Vagina (tissue), 2 donors: ENCODE measurements around the gene KLHDC2. TPM values are rescaled to one million over a fixed set of nuclear protein-coding genes. Genes with fewer than 3 reads are reported as not detected.
"Not testable (repeated sequence)": the region's sequence is repeated elsewhere in the genome, so short reads cannot be mapped to it uniquely, and the experiment has no call there.

Experiments used
- DNase-seq, 2 donors: peaks; one replicate each; pipeline ENCODE4 v3.0.0-alpha.2; 2017; ENCODE audit errors: extremely low spot score in 2 of 2
- H3K27ac ChIP-seq: fragments of 200-600 bp; sonication (generic); one replicate; pipeline ENCODE4 v1.5.1; 2019
- H3K27me3 ChIP-seq: fragments of 200-600 bp; sonication (generic); one replicate; pipeline ENCODE4 v1.5.1; 2019
- H3K36me3 ChIP-seq, 2 donors: fragments of 200-600 bp; sonication (generic); one replicate each; pipeline ENCODE4 v1.5.1; 2017 to 2019
- H3K4me1 ChIP-seq: fragments of 200-600 bp; sonication (generic); one replicate; pipeline ENCODE4 v1.5.1; 2019
- H3K4me3 ChIP-seq, 2 donors: fragments of 200-600 bp; sonication (generic); 1 replicate in 1 of 2; 2 replicates in 1 of 2; pipeline ENCODE4 v1.5.1; 2016 to 2019
- H3K9me3 ChIP-seq: fragments of 200-600 bp; sonication (generic); one replicate; pipeline ENCODE4 v1.5.1; 2019
- POLR2A ChIP-seq, 2 donors: fragments of 450-650 bp; IDR thresholded peaks; one replicate each; pipeline ENCODE4 v1.6.1; 2017; ENCODE audit warnings: antibody characterized with exemption in 2 of 2, mild to moderate bottlenecking in 2 of 2, moderate library complexity in 2 of 2
- POLR2AphosphoS5 ChIP-seq, 2 donors: sonication (generic); formaldehyde crosslinking; IDR thresholded peaks; one replicate each; pipeline ENCODE4 v1.9.0; 2017; ENCODE audit warnings: antibody characterized with exemption in 2 of 2, mild to moderate bottlenecking in 2 of 2, low read depth in 1 of 2; ENCODE audit not compliant: insufficient read depth in 1 of 2
- intact Hi-C: fragments of 100-400 bp; cut with DNase I; formaldehyde crosslinking; loops from one replicate; pipeline ENCODE4 v1.15.1; 2023
- total RNA-seq: library from RNA; depleted of rRNA; stranded (reverse); fragments of >200 nt; gene quantifications from one replicate; pipeline ENCODE4 v1.2.3, GENCODE V29; 2016
- TF ChIP-seq, protein P1 (sequence below), 3 experiments: fragments of 450-650 bp in 2 of 3; fragments of 200-600 bp in 1 of 3; sonication (generic) in 1 of 3; IDR thresholded peaks; one replicate each; pipeline ENCODE4 v1.5.1; 2017 to 2019; ENCODE audit warnings: antibody characterized with exemption in 3 of 3, mild to moderate bottlenecking in 2 of 3, moderate library complexity in 2 of 3

The KLHDC2 gene
- total RNA-seq, 1 donor from 2014 or later, result 77.8 TPM

DNA sequence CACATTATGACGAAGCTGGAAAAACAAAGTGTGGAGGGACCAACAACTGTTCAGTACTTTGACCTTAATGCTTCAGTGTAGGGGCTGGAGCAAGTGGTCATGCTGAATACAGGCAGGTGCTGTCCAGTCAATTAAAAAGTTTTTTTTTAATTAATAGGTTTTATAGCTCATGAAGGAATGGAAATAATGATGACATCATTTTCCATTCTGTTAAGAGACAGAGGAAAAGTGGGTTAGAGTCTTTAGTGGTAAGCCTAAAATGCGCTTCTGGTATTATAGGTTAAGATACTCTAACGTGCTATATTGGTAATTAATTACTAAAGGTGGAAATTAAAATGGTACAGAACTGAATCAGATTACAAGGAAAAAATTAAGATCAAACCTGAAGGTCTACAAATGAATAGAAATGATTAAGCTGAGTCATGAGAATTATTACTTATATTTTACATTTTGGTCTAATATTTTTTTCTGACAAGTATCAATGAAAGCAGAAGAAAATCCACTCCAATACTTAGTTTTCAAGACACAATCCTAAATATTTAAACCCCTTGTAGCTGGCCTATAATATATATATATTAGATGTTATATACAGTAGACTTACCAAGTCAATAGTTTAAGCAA lies 15.6 kb downstream of the KLHDC2 start:
- Histone ChIP-seq H3K4me1 (no peaks in the 10 kb centered on the region), H3K9me3 (no peaks in the 10 kb centered on the region), H3K27ac (no peak overlapping the region), H3K27me3 (no peaks in the 10 kb centered on the region), H3K36me3 (peaks cover 9 to 98% of the 10 kb centered on the region in 2 donors), H3K4me3 (no peak overlapping the region)
- no peak for DNase-seq
- TF ChIP-seq, protein P1, sequence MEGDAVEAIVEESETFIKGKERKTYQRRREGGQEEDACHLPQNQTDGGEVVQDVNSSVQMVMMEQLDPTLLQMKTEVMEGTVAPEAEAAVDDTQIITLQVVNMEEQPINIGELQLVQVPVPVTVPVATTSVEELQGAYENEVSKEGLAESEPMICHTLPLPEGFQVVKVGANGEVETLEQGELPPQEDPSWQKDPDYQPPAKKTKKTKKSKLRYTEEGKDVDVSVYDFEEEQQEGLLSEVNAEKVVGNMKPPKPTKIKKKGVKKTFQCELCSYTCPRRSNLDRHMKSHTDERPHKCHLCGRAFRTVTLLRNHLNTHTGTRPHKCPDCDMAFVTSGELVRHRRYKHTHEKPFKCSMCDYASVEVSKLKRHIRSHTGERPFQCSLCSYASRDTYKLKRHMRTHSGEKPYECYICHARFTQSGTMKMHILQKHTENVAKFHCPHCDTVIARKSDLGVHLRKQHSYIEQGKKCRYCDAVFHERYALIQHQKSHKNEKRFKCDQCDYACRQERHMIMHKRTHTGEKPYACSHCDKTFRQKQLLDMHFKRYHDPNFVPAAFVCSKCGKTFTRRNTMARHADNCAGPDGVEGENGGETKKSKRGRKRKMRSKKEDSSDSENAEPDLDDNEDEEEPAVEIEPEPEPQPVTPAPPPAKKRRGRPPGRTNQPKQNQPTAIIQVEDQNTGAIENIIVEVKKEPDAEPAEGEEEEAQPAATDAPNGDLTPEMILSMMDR (IDR thresholded peaks at IDR 0.05), result no peak
- intact Hi-C loops, result no loop called here

DNA sequence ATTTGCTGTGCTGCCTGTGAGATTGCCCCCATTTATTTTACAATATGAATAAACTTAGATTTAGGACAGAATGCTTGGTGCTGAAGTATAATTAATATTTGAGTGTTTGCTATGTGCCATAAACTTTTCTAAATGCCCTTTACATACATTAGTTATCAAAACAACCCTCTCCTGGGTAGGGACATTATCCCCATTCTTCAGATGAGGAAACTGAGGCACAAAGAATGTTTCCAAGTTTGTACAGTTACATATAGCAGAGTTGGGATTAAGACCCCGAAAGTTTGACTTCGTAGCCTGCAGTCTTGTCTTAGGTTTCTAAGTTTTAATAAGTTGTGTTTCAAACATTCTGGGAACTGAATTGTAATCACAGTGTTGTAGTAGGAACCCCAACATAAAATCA lies 18.4 kb downstream of the KLHDC2 start:
- TF ChIP-seq, protein P1 (IDR thresholded peaks at IDR 0.05), result no peak
- no peak for TF ChIP-seq POLR2A (IDR thresholded peaks at IDR 0.05)
- no peak for TF ChIP-seq POLR2AphosphoS5 (IDR thresholded peaks at IDR 0.05; ENCODE audit: insufficient read depth in 1 of 2, low read depth in 1 of 2)
- intact Hi-C loops, result no loop called here
- no peak overlapping the region for H3K4me3 ChIP-seq

DNA sequence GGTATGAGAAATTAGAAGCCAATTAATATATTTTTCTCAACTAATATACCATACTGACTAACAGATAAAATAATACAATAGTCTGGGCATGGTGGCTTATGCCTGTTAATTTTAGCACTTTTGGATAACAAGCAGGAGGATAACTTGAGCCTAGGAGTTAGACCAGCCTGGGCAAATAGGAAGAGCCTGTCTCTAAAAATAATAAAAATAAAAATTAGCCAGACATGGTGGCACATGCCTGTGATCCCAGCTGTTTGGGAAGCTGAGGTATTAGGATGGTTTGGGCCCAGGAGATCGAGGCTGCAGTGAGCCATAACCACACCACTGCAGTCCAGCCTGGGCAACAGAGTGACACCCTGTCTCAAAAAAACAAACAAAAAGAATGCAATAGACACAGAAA lies 24.7 kb downstream of the KLHDC2 start:
- Histone ChIP-seq H3K9me3 (no peaks in the 10 kb centered on the region), H3K36me3 (peaks cover 0 to 85% of the 10 kb centered on the region in 2 donors), H3K4me1 (no peaks in the 10 kb centered on the region), H3K27me3 (no peaks in the 10 kb centered on the region), H3K27ac (no peak overlapping the region), H3K4me3 (no peak overlapping the region)
- TF ChIP-seq POLR2AphosphoS5 (IDR thresholded peaks at IDR 0.05; ENCODE audit: insufficient read depth in 1 of 2, low read depth in 1 of 2) (no peak), POLR2A (IDR thresholded peaks at IDR 0.05) (no peak)
- TF ChIP-seq, protein P1 (IDR thresholded peaks at IDR 0.05), result no peak
- intact Hi-C loops, result no loop called here
- DNase-seq, result no peak

More for the DNA sequence above, 18.4 kb downstream of the KLHDC2 start:
- no peak for DNase-seq
- H3K27ac ChIP-seq, result no peak overlapping the region
- no peaks in the 10 kb centered on the region for H3K9me3 ChIP-seq
- H3K27me3 ChIP-seq, result no peaks in the 10 kb centered on the region
- H3K36me3 ChIP-seq, result peaks cover 9 to 95% of the 10 kb centered on the region in 2 donors
- H3K4me1 ChIP-seq, result no peaks in the 10 kb centered on the region

DNA sequence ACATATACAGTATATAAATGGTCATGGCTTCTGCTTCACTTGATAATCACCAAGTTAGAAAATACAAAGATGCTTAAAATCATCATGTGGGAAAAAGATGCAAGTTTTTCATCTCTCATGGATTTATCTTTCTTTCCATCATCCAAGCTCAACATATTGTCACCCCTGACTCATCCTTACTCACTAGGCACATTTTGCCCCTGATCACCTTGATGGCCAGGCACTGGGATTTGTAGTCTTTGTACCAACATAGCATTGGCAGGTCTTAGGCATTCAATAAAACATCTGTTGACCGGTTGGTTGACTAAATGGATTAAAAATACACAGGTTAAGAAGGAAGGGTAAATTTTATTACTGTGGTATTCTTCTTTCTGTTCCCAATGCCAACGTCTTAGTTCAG lies 28.1 kb downstream of the KLHDC2 start:
- no peak for DNase-seq
- Histone ChIP-seq H3K4me3 (no peak overlapping the region), H3K9me3 (no peaks in the 10 kb centered on the region), H3K4me1 (no peaks in the 10 kb centered on the region), H3K36me3 (peaks cover 0 to 88% of the 10 kb centered on the region in 2 donors), H3K27me3 (no peaks in the 10 kb centered on the region), H3K27ac (no peak overlapping the region)
- intact Hi-C loops, result no loop called here
- TF ChIP-seq POLR2A (IDR thresholded peaks at IDR 0.05) (no peak), POLR2AphosphoS5 (IDR thresholded peaks at IDR 0.05; ENCODE audit: insufficient read depth in 1 of 2, low read depth in 1 of 2) (no peak)
- TF ChIP-seq, protein P1 (IDR thresholded peaks at IDR 0.05), result no peak

DNA sequence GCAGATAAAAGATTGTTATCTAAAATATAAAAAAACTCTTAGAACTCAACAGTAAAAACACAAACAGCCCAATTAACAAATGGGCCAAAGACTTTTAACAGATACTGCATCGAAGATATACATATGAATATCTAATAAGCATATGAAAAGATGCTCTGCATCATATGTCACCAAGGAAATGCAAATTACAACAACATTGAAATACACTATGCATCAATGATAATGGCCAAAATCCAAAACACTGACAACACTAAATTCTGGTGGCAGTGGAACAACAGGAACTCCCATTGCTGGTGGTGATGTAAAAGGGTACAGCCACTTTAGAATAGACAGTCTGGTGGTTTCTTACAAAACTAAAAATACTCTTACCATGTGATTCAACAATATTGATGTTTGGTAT lies 40.8 kb downstream of the KLHDC2 start:
- no peaks in the 10 kb centered on the region for H3K9me3 ChIP-seq
- DNase-seq, result no peak
- intact Hi-C loops, result no loop called here
- H3K36me3 ChIP-seq, result peaks cover 0 to 70% of the 10 kb centered on the region in 2 donors
- H3K4me3 ChIP-seq, result no peak overlapping the region
- H3K27me3 ChIP-seq, result no peaks in the 10 kb centered on the region
- no peak overlapping the region for H3K27ac ChIP-seq
- no peak for TF ChIP-seq POLR2A (IDR thresholded peaks at IDR 0.05)
- TF ChIP-seq, protein P1 (IDR thresholded peaks at IDR 0.05), result no peak
- TF ChIP-seq POLR2AphosphoS5 (IDR thresholded peaks at IDR 0.05; ENCODE audit: insufficient read depth in 1 of 2, low read depth in 1 of 2), result no peak
- H3K4me1 ChIP-seq, result no peaks in the 10 kb centered on the region

DNA sequence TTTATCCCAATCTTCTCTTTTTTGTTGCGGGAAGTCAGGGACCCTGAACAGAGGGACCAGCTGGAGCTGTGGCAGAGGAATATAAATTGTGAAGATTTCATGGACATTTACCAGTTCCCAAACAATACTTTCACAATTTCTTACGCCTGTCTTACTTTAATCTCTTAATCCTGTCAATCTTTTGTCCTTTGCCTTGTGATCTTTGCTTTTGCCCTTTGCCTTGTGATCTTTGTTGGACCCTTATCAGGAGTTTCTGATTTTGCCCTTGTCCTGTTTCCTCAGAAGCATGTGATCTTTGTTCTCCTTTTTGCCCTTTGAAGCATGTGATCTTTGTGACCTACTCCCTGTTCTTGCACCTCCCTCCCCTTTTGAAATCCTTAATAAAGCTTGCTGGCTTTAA lies 48.2 kb downstream of the KLHDC2 start:
- peaks cover 8 to 94% of the 10 kb centered on the region in 2 donors for H3K36me3 ChIP-seq
- DNase-seq, H3K4me1 ChIP-seq, H3K9me3 ChIP-seq, intact Hi-C loops, H3K27me3 ChIP-seq, H3K27ac ChIP-seq, H3K4me3 ChIP-seq: not testable (repeated sequence)
